Keratinocyte (primary cell): Measurements from ENCODE around the gene MTMR1. TPM values are rescaled to one million over a fixed set of nuclear protein-coding genes. Genes with fewer than 3 reads are reported as not detected.

Experiments used
- DNase-seq: peaks from one replicate; pipeline ENCODE4 v3.0.0-alpha.2; 2011; ENCODE audit warnings: low read depth, missing footprints, low spot score
- FAIRE-seq: peaks from 2 replicates; lab custom pipeline; 2011; peaks lifted over from hg19 to GRCh38; lab: Jason Lieb, UNC
- H2AFZ ChIP-seq: 2 replicates; pipeline ENCODE4 v1.6.0; 2012; ENCODE audit warnings: low read length, control low read depth, inconsistent platforms; ENCODE audit not compliant: control insufficient read depth
- H3K27ac ChIP-seq: 2 replicates; pipeline ENCODE4 v1.5.1; 2011; ENCODE audit warnings: low read length; ENCODE audit not compliant: control insufficient read depth, insufficient read depth
- H3K27me3 ChIP-seq: 3 replicates; pipeline ENCODE4 v1.6.0; 2011; ENCODE audit warnings: low read length; ENCODE audit not compliant: control insufficient read depth, insufficient read depth; ENCODE audit errors: extremely low read depth
- H3K36me3 ChIP-seq, 2 experiments: 2 replicates in 1 of 2; 3 replicates in 1 of 2; pipeline ENCODE4 v1.5.1; 2011; ENCODE audit warnings: low read length in 2 of 2, mild to moderate bottlenecking in 1 of 2; ENCODE audit not compliant: control insufficient read depth in 2 of 2, insufficient read depth in 2 of 2; ENCODE audit errors: extremely low read depth in 1 of 2
- H3K4me1 ChIP-seq: 3 replicates; pipeline ENCODE4 v1.5.1; 2011; ENCODE audit warnings: low read length; ENCODE audit not compliant: control insufficient read depth, insufficient read depth; ENCODE audit errors: extremely low read depth
- H3K4me2 ChIP-seq: 3 replicates; pipeline ENCODE4 v1.6.0; 2011; ENCODE audit warnings: low read depth, low read length; ENCODE audit not compliant: control insufficient read depth, insufficient read depth; ENCODE audit errors: extremely low read depth
- H3K4me3 ChIP-seq, 3 experiments: fragments of 200-600 bp in 1 of 3; sonication (generic) in 1 of 3; 2 replicates in 2 of 3; 3 replicates in 1 of 3; pipeline ENCODE4 v1.5.1; 2011 to 2016; ENCODE audit warnings: low read length in 3 of 3, mild to moderate bottlenecking in 3 of 3, control low read depth in 2 of 3, inconsistent platforms in 1 of 3, low read depth in 1 of 3, mixed read lengths in 1 of 3, mixed run types in 1 of 3, moderate library complexity in 1 of 3; ENCODE audit not compliant: control insufficient read depth in 2 of 3, insufficient read depth in 2 of 3; ENCODE audit errors: extremely low read depth in 1 of 3
- H3K79me2 ChIP-seq: 2 replicates; pipeline ENCODE4 v1.6.0; 2012; ENCODE audit warnings: low read length; ENCODE audit not compliant: control insufficient read depth, insufficient read depth
- H3K9ac ChIP-seq: 3 replicates; pipeline ENCODE4 v1.6.0; 2011; ENCODE audit warnings: low read length; ENCODE audit not compliant: control insufficient read depth, insufficient read depth; ENCODE audit errors: extremely low read depth
- H3K9me1 ChIP-seq: 3 replicates; pipeline ENCODE4 v1.6.0; 2011; ENCODE audit warnings: low read length; ENCODE audit not compliant: control insufficient read depth, insufficient read depth; ENCODE audit errors: extremely low read depth
- H3K9me3 ChIP-seq: 2 replicates; pipeline ENCODE4 v1.5.1; 2012; ENCODE audit warnings: low read depth, low read length; ENCODE audit not compliant: control insufficient read depth
- H4K20me1 ChIP-seq: 3 replicates; pipeline ENCODE4 v1.6.0; 2011; ENCODE audit warnings: low read length; ENCODE audit not compliant: control insufficient read depth, insufficient read depth; ENCODE audit errors: extremely low read depth
- EZH2 ChIP-seq: IDR thresholded peaks from one replicate; pipeline ENCODE4 v1.6.1; 2012; ENCODE audit warnings: inconsistent platforms, mild to moderate bottlenecking, low read length, moderate library complexity
- dilution Hi-C: fragments of 300-500 bp; cut with MboI; formaldehyde crosslinking; loops from one replicate; pipeline ENCODE4 v1.7.0; 2020; ENCODE audit warnings: low sequenced_read_pairs; ENCODE audit not compliant: extremely low pct_ligation_motif_present
- polyA plus RNA-seq, 5 experiments: library from polyadenylated mRNA; depleted of rRNA in 3 of 5; stranded (reverse) in 3 of 5; stranded (forward) in 1 of 5; unstranded in 1 of 5; fragments of >200 nt; gene quantifications; 1 replicate in 1 of 5; 2 replicates in 3 of 5; 3 replicates in 1 of 5; pipeline versions ENCODE4 v1.2.1 to v1.2.3, GENCODE V29; 2011 to 2012; ENCODE audit warnings: missing spikeins in 2 of 5, low read depth in 1 of 5, low replicate concordance in 1 of 5
- TF ChIP-seq, protein P1 (sequence below), 3 experiments: IDR thresholded peaks in 1 of 3; conservative IDR thresholded peaks in 1 of 3; optimal IDR thresholded peaks in 1 of 3; 2 replicates in 2 of 3; 3 replicates in 1 of 3; pipeline versions ENCODE3 to v1.5.1; 2011; ENCODE audit warnings: low read length in 3 of 3, mild to moderate bottlenecking in 3 of 3, moderate library complexity in 2 of 3, control low read depth in 1 of 3, inconsistent platforms in 1 of 3; ENCODE audit not compliant: insufficient read depth in 2 of 3; ENCODE audit errors: extremely low read depth in 1 of 3

The MTMR1 gene
- polyA plus RNA-seq, 1 donor (not counting 4 experiments of a cell fraction or from before 2014, with no cell fraction given) = 45.6 TPM

DNA sequence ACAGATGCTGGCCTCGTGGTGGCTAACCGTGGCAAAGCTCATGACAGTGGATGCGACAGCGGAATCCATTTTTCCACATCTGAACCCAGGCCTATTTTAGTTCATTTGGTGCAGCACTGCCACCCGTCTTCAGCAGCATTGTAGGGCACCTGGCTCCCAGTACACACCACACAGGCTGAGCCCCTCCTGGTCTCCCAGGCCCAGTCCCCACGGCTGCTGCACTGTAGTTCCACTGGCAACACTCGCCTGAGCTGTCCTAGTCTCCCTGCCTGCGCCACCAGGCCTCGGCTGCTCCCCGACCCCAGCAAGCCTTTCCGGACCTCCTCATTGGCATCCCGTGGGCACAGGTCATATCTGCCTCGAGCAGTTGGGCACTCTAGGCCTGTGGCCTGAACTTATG lies 76.2 kb downstream of the MTMR1 start:
- no peak for DNase-seq
- Histone ChIP-seq H3K9me1 (no peaks in the 10 kb centered on the region), H3K4me2 (no peak overlapping the region), H3K36me3 (peaks cover 1 to 2% of the 10 kb centered on the region in 2 experiments), H3K27me3 (no peaks in the 10 kb centered on the region), H3K27ac (no peak overlapping the region), H2AFZ (no peak overlapping the region), H3K9ac (no peak overlapping the region), H3K9me3 (peaks cover 2% of the 10 kb centered on the region), H3K79me2 (no peaks in the 10 kb centered on the region), H3K4me3 (no peak overlapping the region), H4K20me1 (no peaks in the 10 kb centered on the region), H3K4me1 (peaks cover 21% of the 10 kb centered on the region)
- no peak for FAIRE-seq
- dilution Hi-C loops = no loop called here
- no peak for TF ChIP-seq EZH2
- TF ChIP-seq, protein P1, sequence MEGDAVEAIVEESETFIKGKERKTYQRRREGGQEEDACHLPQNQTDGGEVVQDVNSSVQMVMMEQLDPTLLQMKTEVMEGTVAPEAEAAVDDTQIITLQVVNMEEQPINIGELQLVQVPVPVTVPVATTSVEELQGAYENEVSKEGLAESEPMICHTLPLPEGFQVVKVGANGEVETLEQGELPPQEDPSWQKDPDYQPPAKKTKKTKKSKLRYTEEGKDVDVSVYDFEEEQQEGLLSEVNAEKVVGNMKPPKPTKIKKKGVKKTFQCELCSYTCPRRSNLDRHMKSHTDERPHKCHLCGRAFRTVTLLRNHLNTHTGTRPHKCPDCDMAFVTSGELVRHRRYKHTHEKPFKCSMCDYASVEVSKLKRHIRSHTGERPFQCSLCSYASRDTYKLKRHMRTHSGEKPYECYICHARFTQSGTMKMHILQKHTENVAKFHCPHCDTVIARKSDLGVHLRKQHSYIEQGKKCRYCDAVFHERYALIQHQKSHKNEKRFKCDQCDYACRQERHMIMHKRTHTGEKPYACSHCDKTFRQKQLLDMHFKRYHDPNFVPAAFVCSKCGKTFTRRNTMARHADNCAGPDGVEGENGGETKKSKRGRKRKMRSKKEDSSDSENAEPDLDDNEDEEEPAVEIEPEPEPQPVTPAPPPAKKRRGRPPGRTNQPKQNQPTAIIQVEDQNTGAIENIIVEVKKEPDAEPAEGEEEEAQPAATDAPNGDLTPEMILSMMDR (optimal IDR thresholded peaks at IDR 0.05 in 1 of 3, IDR thresholded peaks at IDR 0.05 in 1 of 3, conservative IDR thresholded peaks at IDR 0.05 in 1 of 3; ENCODE audit: extremely low read depth in 1 of 3, insufficient read depth in 2 of 3, low read length in 3 of 3) = no peak

DNA sequence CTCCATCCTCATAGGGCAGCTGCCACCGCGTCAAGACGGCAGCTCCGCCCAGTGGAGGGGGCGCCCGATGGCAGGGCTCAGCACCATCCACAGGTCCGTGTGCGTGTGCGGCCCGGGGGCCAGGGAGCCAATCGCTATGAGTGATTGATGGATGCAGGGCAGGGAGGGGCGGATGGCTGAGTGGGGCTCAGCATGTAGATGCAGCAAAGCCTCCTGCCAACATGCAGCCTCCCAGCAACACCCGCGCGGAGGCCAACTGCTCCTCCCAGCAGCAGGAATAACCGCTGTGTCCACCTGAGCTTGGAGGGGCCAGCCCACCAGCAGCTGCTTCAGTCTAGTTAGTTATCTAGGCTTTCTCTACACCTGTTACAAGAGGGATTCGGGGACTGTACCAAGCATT lies 77.4 kb downstream of the MTMR1 start:
- Histone ChIP-seq H3K4me1 (peaks cover 21% of the 10 kb centered on the region), H3K4me2 (no peak overlapping the region), H3K9me1 (no peaks in the 10 kb centered on the region), H3K4me3 (no peak overlapping the region), H3K9ac (no peak overlapping the region), H4K20me1 (no peaks in the 10 kb centered on the region), H3K27me3 (no peaks in the 10 kb centered on the region), H3K9me3 (peaks cover 3% of the 10 kb centered on the region), H3K27ac (no peak overlapping the region), H3K36me3 (peaks cover 1 to 2% of the 10 kb centered on the region in 2 experiments), H3K79me2 (no peaks in the 10 kb centered on the region), H2AFZ (no peak overlapping the region)
- no peak for FAIRE-seq
- TF ChIP-seq, protein P1 (optimal IDR thresholded peaks at IDR 0.05 in 1 of 3, IDR thresholded peaks at IDR 0.05 in 1 of 3, conservative IDR thresholded peaks at IDR 0.05 in 1 of 3; ENCODE audit: extremely low read depth in 1 of 3, insufficient read depth in 2 of 3, low read length in 3 of 3) = no peak
- no peak for TF ChIP-seq EZH2
- DNase-seq = no peak
- dilution Hi-C loops = no loop called here
